Smooth muscle cell (in vitro differentiated cells): Measurements from ENCODE around the gene TCEA2. TPM values are rescaled to one million over a fixed set of nuclear protein-coding genes. Genes with fewer than 3 reads are reported as not detected.

Experiments used
- DNase-seq: peaks from one replicate; lab custom pipeline; 2025; ENCODE audit not compliant: unreplicated experiment; lab: John Stamatoyannopoulos, UW
- H2AFZ ChIP-seq: fragments of 200-600 bp; sonication (generic); 2 replicates; pipeline ENCODE4 v1.6.0; 2016; ENCODE audit warnings: antibody characterized with exemption, low read depth, mild to moderate bottlenecking
- H3F3A ChIP-seq: fragments of 200-600 bp; sonication (generic); 2 replicates; pipeline ENCODE4 v1.6.0; 2017; ENCODE audit warnings: antibody characterized with exemption, low read depth
- H3K27ac ChIP-seq: fragments of 200-600 bp; sonication (generic); 2 replicates; pipeline ENCODE4 v1.5.1; 2016; ENCODE audit warnings: low read depth, mild to moderate bottlenecking
- H3K27me3 ChIP-seq: fragments of 200-600 bp; sonication (generic); 2 replicates; pipeline ENCODE4 v1.6.1; 2016; ENCODE audit warnings: low read depth, mild to moderate bottlenecking
- H3K36me3 ChIP-seq: fragments of 200-600 bp; sonication (generic); 2 replicates; pipeline ENCODE4 v1.5.1; 2016; ENCODE audit warnings: low read depth
- H3K4me1 ChIP-seq: fragments of 200-600 bp; sonication (generic); 2 replicates; pipeline ENCODE4 v1.5.1; 2016; ENCODE audit warnings: low read depth
- H3K4me2 ChIP-seq: fragments of 200-600 bp; sonication (generic); 2 replicates; pipeline ENCODE4 v1.6.0; 2016; ENCODE audit warnings: mild to moderate bottlenecking
- H3K4me3 ChIP-seq: fragments of 200-600 bp; sonication (generic); 2 replicates; pipeline ENCODE4 v1.5.1; 2016; ENCODE audit warnings: mild to moderate bottlenecking
- H3K79me2 ChIP-seq: fragments of 200-600 bp; sonication (generic); 2 replicates; pipeline ENCODE4 v1.6.0; 2016; ENCODE audit warnings: low read depth, mild to moderate bottlenecking
- H3K9ac ChIP-seq: fragments of 200-600 bp; sonication (generic); 2 replicates; pipeline ENCODE4 v1.6.0; 2016; ENCODE audit warnings: low read depth
- H3K9me3 ChIP-seq: fragments of 200-600 bp; sonication (generic); replicated peaks from 2 replicates; pipeline ENCODE4 v1.5.1; 2016; ENCODE audit warnings: low read depth
- H4K20me1 ChIP-seq: fragments of 200-600 bp; sonication (generic); 2 replicates; pipeline ENCODE4 v1.6.0; 2016; ENCODE audit warnings: low read depth
- WGBS: methylation state at CpG from one replicate; pipeline ENCODE4 v1.1.7; 2016; ENCODE audit warnings: low lambda C conversion rate; 5-methylcytosine and 5-hydroxymethylcytosine counted together
- polyA plus RNA-seq: library from polyadenylated mRNA; unstranded; fragments of >200 nt; fragmentation: Nextera tagmentation; extraction: Ambion mirVana; gene quantifications from 2 replicates; pipeline ENCODE4 v1.2.1, GENCODE V29; 2016
- total RNA-seq: library from RNA; depleted of rRNA; stranded (reverse); fragments of >200 nt; gene quantifications from 2 replicates; pipeline ENCODE4 v1.2.3, GENCODE V29; 2014
- TF ChIP-seq, protein P1 (sequence below): fragments of 200-600 bp; sonication (generic); IDR thresholded peaks from 2 replicates; pipeline ENCODE4 v1.5.1; 2017; ENCODE audit warnings: borderline replicate concordance, mild to moderate bottlenecking, antibody characterized with exemption; ENCODE audit not compliant: insufficient read depth, poor library complexity, severe bottlenecking

The TCEA2 gene
- total and polyA plus RNA-seq, 2 experiments from 2014 or later, result 24.9 to 89.5 TPM

DNA sequence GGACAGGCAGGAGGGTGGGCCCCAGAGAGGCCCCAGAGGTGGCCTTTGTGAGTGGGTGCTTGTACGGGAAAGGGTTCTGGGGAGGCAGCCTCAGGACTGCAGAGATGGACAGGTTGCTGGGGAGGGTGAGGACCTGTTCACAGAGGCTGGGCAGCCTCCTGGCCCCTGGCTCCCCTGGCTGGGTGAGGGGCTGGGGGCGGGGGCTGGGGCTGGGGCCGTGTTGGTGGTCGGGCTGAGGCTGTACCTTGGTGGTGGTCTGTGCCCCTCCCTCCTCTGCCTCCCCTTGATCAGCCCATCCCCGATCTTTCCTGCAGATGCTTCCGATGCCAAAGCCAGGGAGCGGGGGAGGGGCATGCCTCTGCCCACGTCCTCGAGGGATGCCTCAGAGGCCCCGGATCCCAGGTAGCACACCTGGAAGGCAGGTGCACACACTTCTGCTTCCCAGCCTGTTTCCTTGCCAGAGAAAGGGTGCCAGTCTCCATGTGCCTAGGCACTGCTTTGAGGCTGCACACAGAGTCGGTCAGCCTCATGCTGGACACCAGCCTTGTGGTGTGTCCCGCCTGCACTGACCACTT, 4.8 kb downstream of the TCEA2 start:
- 91% methylated on average over 9 of the region's 12 CpGs for WGBS
- Histone ChIP-seq H3K27ac (no peak overlapping the region), H3K4me3 (no peak overlapping the region), H3K9ac (no peak overlapping the region), H3K36me3 (no peaks in the 10 kb centered on the region), H3K4me2 (no peak overlapping the region), H3K27me3 (no peaks in the 10 kb centered on the region), H3K79me2 (no peaks in the 10 kb centered on the region), H3K9me3 (no peaks in the 10 kb centered on the region), H3K4me1 (peaks cover 6% of the 10 kb centered on the region), H2AFZ (no peak overlapping the region), H4K20me1 (peaks cover 10% of the 10 kb centered on the region), H3F3A (no peaks in the 10 kb centered on the region)
- no peak for DNase-seq
- TF ChIP-seq, protein P1, sequence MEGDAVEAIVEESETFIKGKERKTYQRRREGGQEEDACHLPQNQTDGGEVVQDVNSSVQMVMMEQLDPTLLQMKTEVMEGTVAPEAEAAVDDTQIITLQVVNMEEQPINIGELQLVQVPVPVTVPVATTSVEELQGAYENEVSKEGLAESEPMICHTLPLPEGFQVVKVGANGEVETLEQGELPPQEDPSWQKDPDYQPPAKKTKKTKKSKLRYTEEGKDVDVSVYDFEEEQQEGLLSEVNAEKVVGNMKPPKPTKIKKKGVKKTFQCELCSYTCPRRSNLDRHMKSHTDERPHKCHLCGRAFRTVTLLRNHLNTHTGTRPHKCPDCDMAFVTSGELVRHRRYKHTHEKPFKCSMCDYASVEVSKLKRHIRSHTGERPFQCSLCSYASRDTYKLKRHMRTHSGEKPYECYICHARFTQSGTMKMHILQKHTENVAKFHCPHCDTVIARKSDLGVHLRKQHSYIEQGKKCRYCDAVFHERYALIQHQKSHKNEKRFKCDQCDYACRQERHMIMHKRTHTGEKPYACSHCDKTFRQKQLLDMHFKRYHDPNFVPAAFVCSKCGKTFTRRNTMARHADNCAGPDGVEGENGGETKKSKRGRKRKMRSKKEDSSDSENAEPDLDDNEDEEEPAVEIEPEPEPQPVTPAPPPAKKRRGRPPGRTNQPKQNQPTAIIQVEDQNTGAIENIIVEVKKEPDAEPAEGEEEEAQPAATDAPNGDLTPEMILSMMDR, result no peak

DNA sequence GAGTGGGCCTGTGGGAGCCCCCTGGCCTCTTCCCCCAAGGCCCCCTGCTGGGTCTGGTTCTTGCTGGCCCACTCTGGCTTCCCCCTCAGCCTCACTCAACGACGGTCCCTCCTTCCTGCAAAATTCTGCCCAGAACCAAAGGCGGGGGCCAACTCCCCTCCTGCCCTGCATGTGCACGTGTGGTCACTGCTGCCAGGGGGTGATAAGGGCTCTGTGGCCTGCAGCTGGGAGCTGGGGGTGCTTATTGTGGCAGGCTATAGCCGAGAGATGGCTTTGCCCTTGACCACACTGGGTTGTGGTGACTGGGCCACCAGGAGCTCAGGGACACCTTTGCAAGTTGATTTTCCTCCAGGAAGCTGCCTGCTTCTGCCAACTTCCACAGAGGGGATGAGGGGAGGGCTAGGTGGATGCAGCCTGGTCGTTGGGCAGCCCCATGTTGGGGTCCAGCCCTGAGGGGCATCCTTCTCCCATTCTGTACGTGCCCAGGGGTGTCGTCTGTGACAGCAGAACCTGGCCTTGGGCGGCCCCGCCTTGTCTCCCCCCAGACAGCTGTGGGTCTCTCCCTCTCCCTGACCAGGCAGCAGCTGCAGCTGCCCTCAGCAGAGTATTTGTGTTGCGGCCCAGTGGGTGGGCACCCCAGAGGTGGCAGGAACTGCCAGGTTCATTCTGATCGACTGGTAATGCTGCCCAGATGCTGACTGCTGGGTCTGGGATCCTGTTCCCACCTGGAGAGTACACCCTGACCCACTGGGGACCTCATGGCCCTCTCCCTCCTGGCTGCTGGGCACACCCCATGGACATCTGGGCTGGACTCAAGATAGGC, 5.6 kb downstream of the TCEA2 start:
- H3K36me3 ChIP-seq, result no peaks in the 10 kb centered on the region
- 91% methylated on average over 12 of the region's 12 CpGs for WGBS

DNA sequence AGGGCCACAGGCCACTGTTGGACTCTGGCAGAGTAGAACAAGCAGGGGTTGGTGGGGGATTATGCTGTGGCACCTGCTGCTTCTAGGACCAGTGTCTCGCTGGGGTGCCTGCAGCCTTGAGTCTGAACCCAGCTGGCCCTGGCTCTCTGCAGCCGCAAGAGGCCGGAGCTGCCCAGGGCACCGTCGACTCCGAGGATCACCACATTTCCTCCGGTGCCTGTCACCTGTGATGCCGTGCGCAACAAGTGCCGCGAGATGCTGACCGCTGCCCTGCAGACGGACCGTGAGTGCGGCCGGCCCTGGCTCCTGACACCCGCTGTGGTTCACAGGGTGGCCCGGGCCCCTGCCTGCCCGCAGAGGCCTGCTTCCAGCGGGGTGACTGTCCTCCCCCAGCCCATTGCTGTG, 6.2 kb downstream of the TCEA2 start:
- DNase-seq, result no peak
- no peak overlapping the region for H3K4me2 ChIP-seq
- H3K9me3 ChIP-seq, result no peaks in the 10 kb centered on the region
- no peaks in the 10 kb centered on the region for H3K79me2 ChIP-seq
- TF ChIP-seq, protein P1, result no peak
- H3K36me3 ChIP-seq, result no peaks in the 10 kb centered on the region
- H3K4me3 ChIP-seq, result no peak overlapping the region
- WGBS, result 94% methylated on average over 20 of the region's 20 CpGs
- no peak overlapping the region for H2AFZ ChIP-seq
- peaks cover 2% of the 10 kb centered on the region for H3K4me1 ChIP-seq
- H3K27ac ChIP-seq, result no peak overlapping the region
- no peaks in the 10 kb centered on the region for H3K27me3 ChIP-seq
- H4K20me1 ChIP-seq, result peaks cover 5% of the 10 kb centered on the region
- H3K9ac ChIP-seq, result no peak overlapping the region
- H3F3A ChIP-seq, result no peaks in the 10 kb centered on the region

More for the DNA sequence above, 5.6 kb downstream of the TCEA2 start:
- H3F3A ChIP-seq, result no peaks in the 10 kb centered on the region
- no peaks in the 10 kb centered on the region for H3K79me2 ChIP-seq
- no peak for DNase-seq
- TF ChIP-seq, protein P1, result no peak
- no peak overlapping the region for H3K9ac ChIP-seq
- no peak overlapping the region for H3K27ac ChIP-seq
- peaks cover 10% of the 10 kb centered on the region for H4K20me1 ChIP-seq
- H3K9me3 ChIP-seq, result no peaks in the 10 kb centered on the region
- no peak overlapping the region for H3K4me2 ChIP-seq
- peaks cover 6% of the 10 kb centered on the region for H3K4me1 ChIP-seq
- no peaks in the 10 kb centered on the region for H3K27me3 ChIP-seq
- H2AFZ ChIP-seq, result no peak overlapping the region
- no peak overlapping the region for H3K4me3 ChIP-seq
